T-helper 1 cell treated with Interleukin-12 subunit alpha and Interleukin-12 subunit beta and Interleukin-4 antibody, amounts not matched to agents 30 ng/mL and 1 ng/mL, for 36 hours (primary cell): ENCODE data around the gene PLEKHG4. TPM values are rescaled to one million over a fixed set of nuclear protein-coding genes. Genes with fewer than 3 reads are reported as not detected.

Source experiments
- intact Hi-C: fragments of 100-400 bp; cut with micrococcal nuclease; formaldehyde crosslinking; loops from one replicate; pipeline ENCODE4 v1.15.1; 2024
- total RNA-seq: library from RNA; stranded (reverse); gene quantifications from 2 replicates; pipeline ENCODE4 v1.2.3, GENCODE V29; 2022

Gene PLEKHG4, protein sequence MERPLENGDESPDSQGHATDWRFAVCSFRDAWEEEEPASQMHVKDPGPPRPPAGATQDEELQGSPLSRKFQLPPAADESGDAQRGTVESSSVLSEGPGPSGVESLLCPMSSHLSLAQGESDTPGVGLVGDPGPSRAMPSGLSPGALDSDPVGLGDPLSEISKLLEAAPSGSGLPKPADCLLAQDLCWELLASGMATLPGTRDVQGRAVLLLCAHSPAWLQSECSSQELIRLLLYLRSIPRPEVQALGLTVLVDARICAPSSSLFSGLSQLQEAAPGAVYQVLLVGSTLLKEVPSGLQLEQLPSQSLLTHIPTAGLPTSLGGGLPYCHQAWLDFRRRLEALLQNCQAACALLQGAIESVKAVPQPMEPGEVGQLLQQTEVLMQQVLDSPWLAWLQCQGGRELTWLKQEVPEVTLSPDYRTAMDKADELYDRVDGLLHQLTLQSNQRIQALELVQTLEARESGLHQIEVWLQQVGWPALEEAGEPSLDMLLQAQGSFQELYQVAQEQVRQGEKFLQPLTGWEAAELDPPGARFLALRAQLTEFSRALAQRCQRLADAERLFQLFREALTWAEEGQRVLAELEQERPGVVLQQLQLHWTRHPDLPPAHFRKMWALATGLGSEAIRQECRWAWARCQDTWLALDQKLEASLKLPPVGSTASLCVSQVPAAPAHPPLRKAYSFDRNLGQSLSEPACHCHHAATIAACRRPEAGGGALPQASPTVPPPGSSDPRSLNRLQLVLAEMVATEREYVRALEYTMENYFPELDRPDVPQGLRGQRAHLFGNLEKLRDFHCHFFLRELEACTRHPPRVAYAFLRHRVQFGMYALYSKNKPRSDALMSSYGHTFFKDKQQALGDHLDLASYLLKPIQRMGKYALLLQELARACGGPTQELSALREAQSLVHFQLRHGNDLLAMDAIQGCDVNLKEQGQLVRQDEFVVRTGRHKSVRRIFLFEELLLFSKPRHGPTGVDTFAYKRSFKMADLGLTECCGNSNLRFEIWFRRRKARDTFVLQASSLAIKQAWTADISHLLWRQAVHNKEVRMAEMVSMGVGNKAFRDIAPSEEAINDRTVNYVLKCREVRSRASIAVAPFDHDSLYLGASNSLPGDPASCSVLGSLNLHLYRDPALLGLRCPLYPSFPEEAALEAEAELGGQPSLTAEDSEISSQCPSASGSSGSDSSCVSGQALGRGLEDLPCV
- 23.0 and 25.4 TPM in 2 replicates for total RNA-seq

DNA sequence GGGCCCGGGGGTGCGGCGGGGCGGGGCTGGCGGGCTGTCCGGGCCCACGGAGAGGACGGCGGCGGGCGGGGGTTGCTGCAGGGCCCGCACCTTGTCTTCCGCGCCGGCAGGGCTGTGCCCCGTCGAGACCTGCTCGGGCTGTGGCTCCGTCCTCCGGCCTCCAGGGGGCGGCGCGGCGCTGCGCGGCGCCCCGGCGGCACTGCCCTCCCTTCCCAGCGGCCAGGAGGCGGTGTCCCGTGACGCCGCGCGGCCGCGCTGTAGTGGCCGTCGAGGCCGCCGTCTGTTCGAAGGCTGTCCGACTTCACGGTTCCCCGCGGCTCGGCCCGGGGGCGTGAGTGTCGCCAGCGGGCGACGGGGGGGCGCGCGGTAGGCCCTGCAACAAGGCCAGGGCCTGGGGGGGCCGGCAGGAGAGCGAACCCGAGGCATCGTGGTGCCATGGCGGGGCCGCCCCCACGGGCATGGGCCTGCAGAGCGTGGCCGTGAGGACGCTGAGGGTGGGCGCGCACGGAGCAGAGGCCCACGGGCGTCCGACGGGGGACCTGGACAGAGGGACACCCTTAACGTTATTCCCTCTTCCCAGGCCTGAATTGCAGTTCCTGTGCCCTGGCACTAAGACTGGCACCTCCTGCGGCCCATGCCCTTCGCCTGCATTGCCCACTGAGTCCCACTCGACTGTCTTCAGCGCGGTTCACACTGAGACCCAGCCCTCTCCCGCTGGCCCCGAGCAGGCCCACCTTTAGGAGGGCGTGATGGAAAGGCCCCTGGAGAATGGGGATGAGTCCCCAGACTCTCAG is at the start of gene PLEKHG4:
PLEKHG4 (plus strand) TSS at position 237 of the 794 bp plus-strand sequence; CDS start at position 750, 513 bp downstream.
- intact Hi-C loops = loop anchor here (1.0 to 2.0 kb wide), 5 partner anchors 32 to 120 kb away; partner anchors contain the start of genes FHOD1, TMEM208 and TPPP3

DNA sequence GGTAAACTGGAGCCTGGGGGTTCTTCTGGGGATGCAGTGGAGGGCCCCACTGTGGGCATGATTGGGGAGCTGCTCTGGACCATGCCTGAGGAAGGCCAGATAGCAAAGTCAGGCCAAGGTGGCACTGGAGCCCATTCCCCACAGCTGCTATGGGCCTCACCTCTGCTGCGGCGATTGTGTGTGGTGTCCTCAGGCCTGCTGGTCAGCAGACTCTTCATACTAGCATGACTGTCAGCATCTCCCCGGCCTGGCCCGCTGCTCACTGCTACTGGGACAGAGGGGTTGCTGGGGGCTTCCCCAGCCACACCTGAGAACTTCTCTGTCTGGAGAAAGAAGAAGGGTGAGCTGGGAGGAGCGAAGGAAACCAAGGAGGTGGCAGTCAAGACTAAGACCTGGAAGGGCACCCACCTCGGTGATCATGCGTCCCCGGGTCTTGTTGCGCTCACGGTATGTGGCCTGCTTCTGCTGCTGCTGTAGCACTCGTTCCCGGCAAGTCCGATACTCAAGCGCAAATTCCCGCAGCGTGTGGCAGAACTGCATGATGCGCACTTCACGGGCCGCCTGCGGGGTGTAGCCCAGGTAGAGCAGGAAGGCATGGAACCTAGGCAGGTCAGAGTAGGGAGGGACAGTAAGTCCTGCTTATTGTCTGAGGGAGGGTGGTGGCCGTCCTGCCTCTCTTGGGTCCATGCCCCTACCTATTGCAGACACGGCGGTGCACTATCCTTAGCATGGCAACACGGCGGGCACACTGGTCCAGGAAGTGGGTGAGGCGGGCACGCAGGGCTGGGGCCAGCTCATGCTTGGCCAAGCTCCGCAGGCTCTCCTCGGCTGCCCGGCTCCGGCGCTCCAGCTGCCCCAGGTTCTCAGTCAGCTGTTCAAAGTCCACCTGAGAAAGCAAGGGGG is 49.2 kb upstream of the PLEKHG4 start:
- intact Hi-C loops = loop anchor here (5.0 kb wide), 2 partner anchors 612 to 1612 kb away; partner anchors contain the start of genes TANGO6 and THAP11

DNA sequence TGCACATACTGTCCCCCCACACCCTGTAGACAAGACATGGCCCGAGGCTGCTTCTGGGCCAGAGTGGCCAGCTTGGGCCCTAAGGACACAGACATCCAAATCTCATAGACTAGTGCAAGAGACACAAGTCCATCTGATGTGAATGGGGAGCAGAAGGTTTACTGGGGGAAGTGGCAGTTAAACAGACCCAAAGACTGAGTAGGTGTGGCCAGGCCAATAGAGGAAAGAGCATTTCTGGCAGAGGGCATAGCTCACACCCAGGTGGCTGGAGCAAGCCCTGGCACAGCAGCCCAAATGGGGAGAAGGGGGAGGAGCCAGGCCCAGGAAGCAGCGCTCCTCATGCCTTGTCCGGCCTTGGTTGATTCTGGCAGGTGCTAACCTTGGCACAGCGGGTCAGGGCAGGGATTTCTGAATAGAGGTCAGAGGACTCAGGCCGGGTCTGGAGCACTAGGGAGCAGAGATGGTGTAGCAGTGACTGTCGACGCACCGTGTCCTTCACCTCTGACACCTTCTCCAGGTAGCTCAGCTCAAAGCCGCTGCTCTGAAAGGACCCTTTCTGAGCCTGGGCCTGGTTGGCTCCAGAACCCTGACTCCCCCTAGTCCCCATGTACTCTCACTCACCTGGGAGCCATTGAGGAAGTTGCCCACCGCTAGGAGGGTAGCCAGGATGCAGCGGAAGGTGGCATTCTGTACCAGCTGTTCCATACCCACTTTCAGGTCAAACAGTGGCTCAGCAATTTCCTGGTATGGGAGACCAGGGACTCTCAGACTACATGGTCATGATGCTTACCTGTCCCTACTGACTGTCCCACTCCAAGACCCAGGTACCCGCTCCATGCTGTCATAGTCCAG is 48.3 kb upstream of the PLEKHG4 start:
- intact Hi-C loops = no loop called here

DNA sequence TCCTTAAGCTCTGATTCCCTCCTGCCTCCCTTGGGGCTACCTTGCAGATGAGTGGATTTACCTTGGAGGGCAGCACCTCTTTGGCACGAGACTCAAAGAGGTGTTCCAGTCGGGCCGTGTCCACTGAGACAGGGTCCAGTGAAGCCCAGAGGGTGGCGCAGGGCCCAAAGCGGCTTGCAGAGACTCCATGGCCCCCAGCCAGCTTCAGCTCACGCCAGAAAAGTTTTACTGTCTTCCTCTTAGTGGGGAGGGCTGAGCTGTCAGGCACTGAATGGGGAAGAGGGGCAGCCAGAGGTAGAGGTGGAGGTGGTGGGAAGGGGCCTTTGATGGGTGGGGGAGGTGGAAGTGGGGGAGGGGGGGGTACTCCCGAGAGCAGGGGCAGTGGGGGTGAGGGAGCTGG is 45.7 kb upstream of the PLEKHG4 start:
- intact Hi-C loops = no loop called here

DNA sequence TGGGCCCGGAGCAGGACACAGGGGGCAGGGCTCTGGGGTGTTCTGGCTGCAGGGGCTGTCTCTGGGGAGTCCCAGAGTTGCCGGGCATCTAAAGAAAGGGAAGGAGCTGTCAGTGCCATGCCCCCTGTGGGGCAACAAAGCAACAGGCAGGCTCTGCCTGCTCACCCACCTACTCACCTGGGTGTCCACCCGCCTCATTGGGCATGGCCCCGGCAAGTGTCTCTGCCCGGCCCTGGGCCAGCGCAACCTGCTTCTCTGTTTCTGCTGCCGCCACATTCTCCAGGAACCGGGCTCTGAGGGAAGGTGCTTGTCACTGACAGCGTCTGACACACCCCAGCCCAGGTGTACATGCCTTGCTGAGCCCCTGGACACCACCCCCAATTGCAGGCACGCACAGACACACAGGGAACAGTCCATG is 45.1 kb upstream of the PLEKHG4 start:
- intact Hi-C loops = no loop called here

DNA sequence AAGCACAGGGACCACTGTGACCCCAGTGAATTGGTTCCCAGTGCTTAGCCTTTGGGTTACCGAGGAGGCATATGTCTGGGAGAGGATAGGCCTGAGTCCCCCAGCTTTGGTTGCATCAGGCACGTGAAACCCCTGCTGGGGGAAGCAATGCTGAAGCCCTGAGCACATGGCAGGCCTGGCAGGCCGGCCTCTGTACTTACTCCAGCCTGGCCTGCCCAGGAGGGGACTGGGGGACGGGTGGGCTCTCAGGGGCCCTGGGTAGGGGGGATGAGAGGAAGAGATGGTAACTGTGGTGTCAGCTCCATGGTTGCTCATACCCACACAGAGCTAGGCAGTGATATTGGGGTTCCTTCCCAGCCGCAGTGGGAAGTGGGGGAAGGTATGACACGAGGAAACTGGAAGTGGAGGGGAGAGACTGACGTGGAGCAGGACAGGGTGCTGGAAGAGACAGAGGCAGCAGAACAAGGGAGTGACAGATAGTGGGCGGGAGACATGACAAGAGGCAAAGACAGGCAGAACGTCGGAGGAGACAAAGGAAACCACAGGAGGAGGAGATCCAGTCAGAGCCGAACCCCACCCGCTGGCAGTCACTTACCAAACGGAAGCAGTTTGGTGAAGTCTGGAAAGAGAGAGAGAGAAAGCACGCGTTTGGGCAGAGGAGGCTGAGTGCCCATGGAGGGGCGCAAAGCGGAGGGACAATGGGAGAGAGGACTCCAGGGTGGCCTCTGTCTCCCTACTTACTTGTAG is 43.3 kb upstream of the PLEKHG4 start:
- intact Hi-C loops = loop anchor here (1.0 to 2.0 kb wide), 3 partner anchors 8 to 53 kb away; partner anchors contain the start of genes MATCAP1 and TMEM208

DNA sequence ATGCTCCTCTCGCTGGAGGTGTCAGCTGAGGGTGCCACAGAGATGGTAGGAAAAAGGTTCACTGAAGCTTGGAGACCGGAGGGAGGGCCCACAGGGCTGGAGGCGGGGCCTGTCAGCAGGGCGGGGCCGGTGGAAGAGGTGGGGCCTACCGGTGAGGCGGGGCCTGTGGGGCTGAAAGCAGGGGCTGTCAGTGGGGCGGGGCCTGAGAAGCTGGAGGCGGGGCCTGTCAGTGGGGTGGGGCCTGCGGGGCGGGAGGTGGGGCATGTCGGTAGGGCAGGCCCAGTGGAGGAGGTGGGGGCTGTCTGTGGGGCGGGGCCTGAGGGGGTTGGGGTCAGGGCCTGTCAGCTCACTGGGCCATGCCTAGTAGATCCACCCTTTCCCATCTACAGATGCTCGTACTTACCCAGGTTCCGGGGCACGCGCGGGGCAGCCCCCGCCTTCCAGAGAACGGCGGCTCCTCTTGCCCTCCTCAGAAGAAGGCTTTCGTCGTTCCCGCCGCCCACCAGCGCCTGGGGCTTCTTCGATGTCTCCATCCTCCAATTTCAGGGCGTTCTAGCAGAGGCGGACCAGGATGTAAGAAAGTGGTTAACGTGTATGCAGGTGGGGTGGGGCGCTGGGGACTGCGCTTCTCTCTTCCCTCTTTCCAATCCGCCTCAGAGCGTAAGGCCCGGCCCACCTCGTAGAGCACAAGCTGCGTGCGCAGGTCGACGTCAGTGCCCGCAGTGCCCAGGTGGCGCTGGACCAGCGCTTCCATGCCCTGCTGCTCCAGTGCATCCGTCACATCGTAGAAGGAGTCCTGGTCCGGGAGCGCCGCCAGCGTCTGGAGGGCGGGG is 42.6 kb upstream of the PLEKHG4 start:
- intact Hi-C loops = loop anchor here (1.0 to 2.0 kb wide), 3 partner anchors 8 to 54 kb away; partner anchors contain the start of genes MATCAP1 and TMEM208

DNA sequence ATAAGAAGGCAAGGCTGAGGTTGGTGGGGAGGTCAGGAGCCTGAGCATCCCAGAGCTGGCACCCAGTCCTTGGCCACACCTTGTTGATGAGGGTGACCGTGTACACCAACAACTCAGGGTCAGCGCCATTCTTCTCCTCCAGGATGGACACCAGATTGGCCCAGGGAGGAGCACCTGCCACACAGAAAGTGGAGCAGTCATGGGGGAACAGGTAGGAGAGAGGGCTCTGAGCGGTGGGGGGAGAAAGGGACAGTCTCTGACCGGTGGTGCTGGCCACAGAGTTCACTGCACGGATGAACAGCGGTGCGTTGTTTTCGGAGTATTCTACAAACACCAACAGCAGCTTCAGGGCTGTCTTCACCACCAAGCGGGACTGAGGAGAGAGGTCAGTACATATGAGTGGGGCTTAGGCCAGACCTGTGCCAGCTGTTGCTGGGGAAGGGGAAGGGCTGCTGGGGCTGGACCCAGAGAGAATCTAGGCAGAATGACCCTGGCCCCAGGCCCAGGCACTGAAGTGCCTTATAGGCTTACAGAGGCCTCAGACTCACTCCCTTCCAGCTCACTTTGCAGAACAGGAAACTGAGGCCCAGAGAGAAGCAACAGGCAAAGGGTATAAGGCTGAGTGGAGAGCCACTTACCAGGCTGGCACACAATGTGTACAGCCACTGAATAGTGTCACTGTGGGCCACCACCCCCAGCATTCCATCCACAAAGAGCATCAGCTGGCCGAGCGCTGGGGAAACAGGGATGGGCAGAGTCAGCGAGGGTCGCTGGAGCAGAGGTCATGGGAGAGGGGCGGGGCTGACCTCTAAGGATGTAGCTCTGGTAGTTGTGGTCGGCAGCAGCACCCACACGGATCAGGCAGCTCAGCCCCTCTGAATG is 41.7 kb upstream of the PLEKHG4 start:
- intact Hi-C loops = loop anchor here (2.0 kb wide), 1 partner anchor 55 kb away; the partner anchor contains the start of gene MATCAP1

DNA sequence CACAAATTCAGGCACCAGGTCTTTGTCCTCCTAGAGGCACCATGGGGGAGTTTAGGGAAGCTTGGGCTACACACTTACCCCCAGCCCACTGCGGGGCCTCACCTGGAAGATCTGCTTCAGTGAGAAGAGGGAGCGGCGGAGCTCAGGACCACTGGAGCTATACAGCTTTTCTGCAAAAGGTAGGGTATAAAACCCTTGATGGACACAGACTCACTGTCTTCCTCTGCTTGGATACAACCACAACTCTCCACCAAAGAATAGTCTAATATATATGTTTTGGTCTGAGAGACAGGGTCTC is 41.1 kb upstream of the PLEKHG4 start:
- intact Hi-C loops = no loop called here

DNA sequence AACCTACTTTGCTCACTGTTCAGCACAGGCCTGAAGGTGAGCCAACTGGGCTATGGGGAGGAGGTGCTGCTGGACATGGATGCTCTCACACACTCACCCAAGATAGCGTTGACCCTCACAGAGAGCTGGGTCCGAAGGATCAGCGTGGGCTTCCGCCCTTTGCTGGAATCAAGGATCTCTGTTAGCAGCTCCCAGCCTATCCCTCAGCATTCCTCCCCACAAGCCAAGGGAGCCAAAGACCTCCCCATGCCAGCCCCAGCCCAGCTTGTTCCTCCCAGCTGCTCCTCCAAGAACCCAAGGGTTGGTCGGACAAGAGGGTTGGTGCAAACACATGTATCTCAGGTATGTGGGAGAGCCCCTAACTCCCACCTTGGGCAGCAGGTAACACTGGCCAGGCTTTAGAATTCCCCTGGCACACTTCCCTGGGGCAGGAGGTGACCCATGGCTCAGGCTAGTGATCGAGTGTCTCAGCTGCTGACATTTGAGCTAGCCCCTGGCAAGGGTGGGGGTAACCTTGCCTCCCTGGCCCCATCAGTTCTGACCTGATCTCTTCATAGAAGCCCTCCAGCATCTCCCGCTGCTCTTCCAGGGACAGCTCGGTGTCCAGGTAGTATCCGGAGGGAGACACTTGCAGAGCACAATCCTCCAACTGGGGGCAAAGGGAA is 40.4 kb upstream of the PLEKHG4 start:
- intact Hi-C loops = no loop called here

DNA sequence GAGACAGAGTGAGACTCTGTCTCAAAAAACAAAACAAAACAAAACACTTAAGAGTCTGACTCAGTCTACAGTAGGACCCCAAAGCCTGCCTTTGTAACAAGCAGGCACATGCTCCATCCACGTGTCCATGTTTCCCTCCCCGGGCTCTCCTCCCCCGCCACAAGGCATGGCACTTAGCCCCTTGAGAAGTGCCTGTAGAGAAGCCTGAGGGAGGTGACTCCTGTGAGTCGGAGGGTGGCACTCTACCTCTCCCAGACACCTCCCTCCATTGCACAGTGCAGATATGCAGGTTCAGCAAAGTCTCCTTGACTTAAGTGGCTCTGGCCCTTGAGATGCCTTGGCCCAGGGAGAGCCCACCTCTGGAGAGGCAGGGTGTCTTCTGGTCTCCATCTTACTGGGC is 38.8 kb upstream of the PLEKHG4 start:
- intact Hi-C loops = loop anchor here (5.0 kb wide), 1 partner anchor 607 kb away; the partner anchor contains the start of genes CENPT and NUTF2

DNA sequence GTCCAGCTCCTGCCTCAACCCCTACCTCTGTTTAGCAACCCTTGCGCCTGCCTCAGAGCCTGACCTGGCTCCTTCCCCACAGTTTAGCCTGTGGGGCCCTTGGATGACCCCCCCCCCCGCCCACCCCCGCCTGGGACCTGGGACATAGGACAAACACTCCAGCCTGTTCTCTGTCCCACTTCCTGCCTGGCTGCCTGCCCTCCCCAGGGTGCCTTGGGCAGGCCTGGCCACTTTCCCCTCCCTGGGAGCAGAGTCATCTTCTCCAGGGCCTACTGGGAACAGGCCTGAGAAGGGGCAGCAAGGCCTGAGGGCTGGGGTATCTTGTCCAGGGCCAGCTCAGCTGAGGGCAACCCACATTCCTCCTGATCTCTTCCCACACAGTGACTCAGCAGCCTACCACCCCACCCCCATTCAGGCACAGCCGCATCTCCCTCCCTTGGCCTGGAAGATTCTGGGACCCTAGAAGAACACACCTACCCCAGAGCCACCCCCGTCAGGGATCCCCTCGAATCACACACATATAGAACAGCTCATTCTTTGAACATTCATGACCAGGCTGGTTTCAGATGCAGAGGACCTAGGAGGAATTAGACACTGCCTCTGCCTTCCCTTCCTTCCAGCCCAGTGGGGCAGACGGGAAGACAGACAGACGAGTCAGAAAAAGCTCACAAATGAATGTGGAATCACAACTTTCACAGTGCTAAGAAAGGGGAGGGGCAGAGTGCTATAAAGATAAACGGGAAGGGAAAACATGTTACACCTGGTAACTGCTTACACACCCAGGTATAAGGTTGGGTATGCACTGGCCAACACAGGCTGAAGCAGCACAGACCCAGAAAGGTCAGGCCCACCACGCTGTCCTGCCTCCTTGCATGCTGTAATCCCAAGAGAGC is 38.1 kb upstream of the PLEKHG4 start:
- intact Hi-C loops = loop anchor here (5.0 kb wide), 1 partner anchor 606 kb away; the partner anchor contains the start of genes CENPT and NUTF2

DNA sequence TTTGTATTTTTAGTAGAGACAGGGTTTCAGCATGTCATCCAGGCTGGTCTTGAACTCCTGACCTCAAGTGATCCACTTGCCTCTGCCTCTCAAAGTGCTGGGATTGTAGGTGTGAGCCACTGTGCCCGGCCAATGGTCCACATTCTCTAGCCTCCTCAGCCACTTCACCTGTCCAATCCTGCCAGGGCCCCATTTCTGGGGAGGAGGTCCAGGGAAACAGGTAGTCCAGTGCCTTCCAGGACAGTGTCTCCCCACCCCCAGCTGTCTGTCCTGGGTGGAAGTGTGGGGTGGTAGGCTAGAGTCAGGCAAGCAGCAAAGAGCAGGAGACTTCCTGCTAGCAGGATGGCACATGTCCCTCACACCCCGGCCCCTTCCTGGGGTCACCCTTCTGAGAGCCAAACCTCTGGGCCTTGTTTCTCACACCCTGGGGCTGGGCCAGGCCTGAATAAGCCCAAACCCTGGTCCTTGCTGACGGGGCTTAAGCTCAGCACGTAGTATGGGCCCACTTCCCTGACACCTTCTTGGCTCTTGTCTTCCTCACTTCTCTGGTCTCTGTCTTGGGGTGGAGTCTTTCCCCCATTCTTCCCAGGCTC is 37.1 kb upstream of the PLEKHG4 start:
- intact Hi-C loops = loop anchor here (5.0 kb wide), 1 partner anchor 605 kb away; the partner anchor contains the start of genes CENPT and NUTF2
